H7 (cell line): ENCODE data around the gene KLHL15. TPM values are rescaled to one million over a fixed set of nuclear protein-coding genes. Genes with fewer than 3 reads are reported as not detected.
"Not testable (repeated sequence)": the region's sequence is repeated elsewhere in the genome, so short reads cannot be mapped to it uniquely, and the experiment has no call there.

Experiments used
- DNase-seq: peaks from one replicate; pipeline ENCODE4 v3.0.0; 2012
- H3K27me3 ChIP-seq: 2 replicates; pipeline ENCODE4 v1.6.0; 2011; ENCODE audit warnings: mild to moderate bottlenecking, low read length; ENCODE audit not compliant: control insufficient read depth, insufficient read depth
- H3K36me3 ChIP-seq: replicated peaks from 2 replicates; pipeline ENCODE4 v1.5.1; 2011; ENCODE audit warnings: low read length; ENCODE audit not compliant: control insufficient read depth, insufficient read depth
- H3K4me3 ChIP-seq: 2 replicates; pipeline ENCODE4 v1.5.1; 2011; ENCODE audit warnings: low read depth, mild to moderate bottlenecking, control low read depth, low read length, moderate library complexity; ENCODE audit not compliant: insufficient read depth
- total RNA-seq: library from RNA; depleted of rRNA; stranded (reverse); fragments of >200 nt; shearing (Covaris generic); gene quantifications from 2 replicates; pipeline ENCODE4 v1.2.3, GENCODE V29; 2014; rRNA removed

KLHL15 gene, protein sequence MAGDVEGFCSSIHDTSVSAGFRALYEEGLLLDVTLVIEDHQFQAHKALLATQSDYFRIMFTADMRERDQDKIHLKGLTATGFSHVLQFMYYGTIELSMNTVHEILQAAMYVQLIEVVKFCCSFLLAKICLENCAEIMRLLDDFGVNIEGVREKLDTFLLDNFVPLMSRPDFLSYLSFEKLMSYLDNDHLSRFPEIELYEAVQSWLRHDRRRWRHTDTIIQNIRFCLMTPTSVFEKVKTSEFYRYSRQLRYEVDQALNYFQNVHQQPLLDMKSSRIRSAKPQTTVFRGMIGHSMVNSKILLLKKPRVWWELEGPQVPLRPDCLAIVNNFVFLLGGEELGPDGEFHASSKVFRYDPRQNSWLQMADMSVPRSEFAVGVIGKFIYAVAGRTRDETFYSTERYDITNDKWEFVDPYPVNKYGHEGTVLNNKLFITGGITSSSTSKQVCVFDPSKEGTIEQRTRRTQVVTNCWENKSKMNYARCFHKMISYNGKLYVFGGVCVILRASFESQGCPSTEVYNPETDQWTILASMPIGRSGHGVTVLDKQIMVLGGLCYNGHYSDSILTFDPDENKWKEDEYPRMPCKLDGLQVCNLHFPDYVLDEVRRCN
- 18.2 and 25.8 TPM in 2 replicates for total RNA-seq

- peak within 1 kb of the TSS; percentile 94 for H3K4me3 ChIP-seq
- H3K27me3 ChIP-seq, result peaks cover 20% of the 10 kb centered on the region
- no peaks in the 10 kb centered on the region for H3K36me3 ChIP-seq
- DNase-seq, result no peak
These were observed at the start of gene KLHL15 for GRCh38 chrX:24027086-24027485. KLHL15 (minus strand) TSS chrX:24027186; CDS start chrX:24006693, 20,493 bp downstream.

GRCh38 chrX:24069877-24070276, 42.9 kb upstream of the KLHL15 start:
- DNase-seq, result no peak
- Histone ChIP-seq H3K36me3 (peaks cover 47% of the 10 kb centered on the region), H3K27me3 (no peaks in the 10 kb centered on the region), H3K4me3 (no peak overlapping the region)

- H3K36me3 ChIP-seq, result peaks cover 58% of the 10 kb centered on the region
- no peak for DNase-seq
These were observed 36.5 kb upstream of the KLHL15 start for GRCh38 chrX:24063488-24063887.

GRCh38 chrX:24055043-24055356, 28.0 kb upstream of the KLHL15 start:
- peak overlapping the region; percentile 98; the same call in 1 of the 2 replicates for H3K4me3 ChIP-seq
- DNase-seq, result no peak
- H3K36me3 ChIP-seq, result peaks cover 18% of the 10 kb centered on the region
- no peaks in the 10 kb centered on the region for H3K27me3 ChIP-seq

More at GRCh38 chrX:24063488-24063887, 36.5 kb upstream of the KLHL15 start:
- no peaks in the 10 kb centered on the region for H3K27me3 ChIP-seq
- H3K4me3 ChIP-seq, result no peak overlapping the region

DNA sequence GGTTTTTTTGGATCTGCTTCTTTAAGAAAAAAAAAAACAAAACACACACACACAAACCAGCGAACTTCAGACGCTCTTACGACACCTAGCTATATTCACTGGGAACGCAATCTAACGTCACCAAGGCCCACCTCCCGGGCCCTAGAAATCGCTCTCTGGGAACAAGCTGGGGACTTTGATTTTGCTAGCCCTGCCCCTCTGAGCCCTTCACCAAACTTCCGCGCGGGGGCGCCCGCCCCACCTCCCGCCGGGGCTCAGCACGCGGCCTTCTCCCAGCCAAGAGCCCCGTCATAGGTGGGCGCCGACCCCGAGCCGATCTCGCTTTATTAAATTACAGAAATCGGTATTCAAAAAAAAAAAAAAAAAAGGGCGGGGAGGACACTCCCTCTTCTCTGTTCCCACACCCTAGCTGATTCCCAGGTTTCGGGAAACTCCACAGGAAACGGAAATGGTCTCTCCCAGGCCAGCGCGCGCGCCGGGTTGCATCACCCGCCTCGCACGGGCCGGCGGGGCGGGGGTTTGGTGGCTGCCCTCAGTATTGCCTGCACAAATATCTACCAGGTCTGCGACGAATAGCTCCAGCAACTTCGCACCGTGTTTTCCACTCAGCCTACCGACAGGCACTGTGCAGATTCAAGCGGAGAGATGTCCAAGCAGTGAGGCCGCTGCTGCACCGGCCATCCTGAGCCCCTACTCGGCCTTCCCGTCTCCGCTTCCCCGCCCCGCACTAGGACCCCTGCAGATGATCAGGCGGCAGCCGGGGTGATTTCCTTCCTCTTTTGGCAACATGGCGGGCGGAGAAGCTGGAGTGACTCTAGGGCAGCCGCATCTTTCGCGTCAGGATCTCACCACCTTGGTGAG, 27.4 kb upstream of the KLHL15 start, which contains the start of gene EIF2S3:
Gene EIF2S3, plus strand, starts transcription at position 775 of the 861 bp plus-strand sequence. Its CDS starts 13 bp downstream, at position 788.
- DNase-seq, result peak; percentile 94
- H3K36me3 ChIP-seq, result peaks cover 14% of the 10 kb centered on the region
- peak within 1 kb of the TSS; percentile 98; the same call in 1 of the 2 replicates for H3K4me3 ChIP-seq
- H3K27me3 ChIP-seq, result no peaks in the 10 kb centered on the region

DNA sequence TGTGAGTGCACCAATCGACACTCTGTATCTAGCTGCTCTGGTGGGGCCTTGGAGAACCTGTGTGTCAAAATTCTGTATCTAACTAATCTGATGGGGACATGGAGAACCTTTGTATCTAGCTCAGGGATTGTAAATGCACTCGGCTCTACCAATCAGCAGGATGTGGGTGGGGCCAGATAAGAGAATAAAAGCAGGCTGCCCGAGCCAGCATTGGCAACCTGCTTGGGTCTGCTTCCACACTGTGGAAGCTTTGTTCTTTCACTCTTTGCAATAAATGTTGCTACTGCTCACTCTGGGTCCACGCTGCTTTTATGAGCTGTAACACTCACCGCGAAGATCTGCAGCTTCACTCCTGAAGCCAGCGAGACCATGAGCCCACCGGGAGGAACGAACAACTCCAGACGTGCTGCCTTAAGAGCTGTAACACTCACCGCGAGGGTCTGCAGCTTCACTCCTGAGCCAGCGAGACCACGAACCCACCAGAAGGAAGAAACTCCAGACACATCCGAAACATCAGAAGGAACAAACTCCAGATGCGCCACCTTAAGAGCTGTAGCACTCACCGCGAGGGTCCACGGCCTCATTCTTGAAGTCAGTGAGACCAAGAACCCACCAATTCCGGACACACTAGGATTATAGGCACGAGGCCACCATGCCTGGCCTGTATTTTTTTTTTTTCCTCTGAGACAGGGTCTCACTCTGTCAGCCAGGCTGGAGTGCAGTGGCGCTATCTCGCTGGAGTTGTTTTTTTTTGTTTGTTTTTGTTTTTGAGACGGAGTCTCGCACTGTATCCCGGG, 23.7 kb upstream of the KLHL15 start:
- H3K4me3 ChIP-seq, H3K27me3 ChIP-seq, DNase-seq, H3K36me3 ChIP-seq: not testable (repeated sequence)

GRCh38 chrX:24049643-24050042, 22.7 kb upstream of the KLHL15 start:
- not testable (repeated sequence) for DNase-seq, H3K27me3 ChIP-seq, H3K36me3 ChIP-seq, H3K4me3 ChIP-seq

DNA sequence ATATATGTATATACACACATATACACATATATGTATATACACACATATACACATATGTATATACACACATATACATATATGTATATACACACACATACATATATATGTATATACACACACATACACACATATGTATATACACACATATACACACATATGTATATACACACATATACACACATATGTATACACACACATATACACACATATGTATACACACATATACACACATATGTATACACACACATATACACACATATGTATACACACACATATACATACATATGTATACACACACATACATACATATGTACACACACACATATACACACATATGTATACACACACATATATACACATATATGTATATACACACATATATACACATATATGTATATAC, 19.1 kb upstream of the KLHL15 start:
- H3K4me3 ChIP-seq, DNase-seq, H3K36me3 ChIP-seq, H3K27me3 ChIP-seq: not testable (repeated sequence)

- Histone ChIP-seq H3K4me3 (no peak overlapping the region), H3K27me3 (no peaks in the 10 kb centered on the region), H3K36me3 (no peaks in the 10 kb centered on the region)
- no peak for DNase-seq
These were observed 10.7 kb upstream of the KLHL15 start for GRCh38 chrX:24037729-24038128.

DNA sequence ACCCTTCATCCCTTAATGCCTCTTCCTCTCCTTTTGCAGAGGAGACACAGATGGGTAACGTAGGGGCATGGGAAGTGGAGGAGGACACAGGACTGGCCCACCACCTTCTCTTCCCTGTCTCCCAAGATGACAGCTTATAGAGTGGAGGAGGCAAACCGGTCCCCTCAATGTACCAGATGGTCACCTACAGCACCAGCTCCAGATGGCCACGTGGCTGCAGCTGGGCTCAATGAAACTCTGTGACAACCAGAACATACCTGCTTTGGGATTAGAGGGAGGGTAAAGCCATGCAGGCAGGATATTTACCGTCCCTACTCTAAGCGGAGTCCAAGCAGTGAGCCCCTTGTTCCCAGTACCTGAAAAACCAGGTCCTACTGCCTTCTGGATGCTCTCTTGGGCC, 7.5 kb upstream of the KLHL15 start:
- DNase-seq, result no peak
- peaks cover 6% of the 10 kb centered on the region for H3K27me3 ChIP-seq
- H3K36me3 ChIP-seq, result no peaks in the 10 kb centered on the region
- no peak overlapping the region for H3K4me3 ChIP-seq

GRCh38 chrX:24030597-24030996, 3.6 kb upstream of the KLHL15 start:
- peaks cover 20% of the 10 kb centered on the region for H3K27me3 ChIP-seq

DNA sequence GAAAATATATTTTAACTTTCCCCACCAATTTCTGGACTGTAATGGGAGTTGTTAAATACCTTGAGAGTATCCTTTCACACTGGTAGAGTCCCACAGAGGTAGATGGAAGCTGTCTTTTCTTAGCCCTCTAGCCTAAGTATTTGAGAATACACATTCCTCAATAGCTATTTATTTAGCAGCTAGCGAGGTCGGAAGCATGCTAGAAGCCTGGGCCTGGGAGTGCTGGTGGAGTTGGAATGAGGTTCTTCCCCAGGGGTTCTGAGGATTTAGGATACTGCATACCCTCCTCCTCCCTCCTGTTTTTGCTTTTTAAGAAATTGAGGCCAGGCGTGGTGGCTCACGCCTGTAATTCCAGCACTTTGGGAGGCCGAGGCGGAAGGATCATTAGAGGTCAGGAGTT, 999 bp upstream of the KLHL15 start:
- no peaks in the 10 kb centered on the region for H3K36me3 ChIP-seq
- DNase-seq, result peak; percentile 55
- peaks cover 20% of the 10 kb centered on the region for H3K27me3 ChIP-seq
- no peak overlapping the region for H3K4me3 ChIP-seq

More at GRCh38 chrX:24030597-24030996, 3.6 kb upstream of the KLHL15 start:
- Histone ChIP-seq H3K36me3 (no peaks in the 10 kb centered on the region), H3K4me3 (no peak overlapping the region)
- DNase-seq, result no peak

DNA sequence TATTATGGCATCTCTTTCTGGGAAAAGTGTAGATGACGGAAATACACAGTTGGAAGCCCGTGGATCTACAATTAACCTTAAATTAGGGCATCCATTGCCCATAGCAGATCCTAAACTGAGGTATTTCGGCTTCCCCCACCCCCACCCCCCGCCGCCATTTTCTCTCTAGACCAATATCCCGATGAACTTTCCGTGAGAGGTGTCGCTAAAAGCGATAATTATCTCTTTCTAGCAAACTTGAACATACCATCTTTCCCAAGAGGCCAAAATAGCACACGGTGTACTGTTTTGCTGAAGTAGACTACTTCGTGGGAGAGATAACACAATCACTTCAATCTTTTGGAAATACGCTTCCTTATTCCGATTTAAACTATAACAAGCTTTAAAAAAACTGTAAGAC, 554 bp downstream of the KLHL15 start:
- H3K36me3 ChIP-seq, result no peaks in the 10 kb centered on the region
- peak overlapping the region; percentile 94 for H3K4me3 ChIP-seq
- DNase-seq, result peak; percentile 72
- H3K27me3 ChIP-seq, result peaks cover 20% of the 10 kb centered on the region
